Fibroblast of upper back skin (primary cell): Measurements from ENCODE around the gene DFFA.
"Not testable (repeated sequence)": the region's sequence is repeated elsewhere in the genome, so short reads cannot be mapped to it uniquely, and the experiment has no call there.

ENCODE experiments used
- DNase-seq: peaks from one replicate; pipeline ENCODE4 v3.0.0-alpha.2; 2013

DFFA gene

GRCh38 chr1:10425826-10426534 is 46.3 kb downstream of the DFFA start:
- DNase-seq, result peak; percentile 12

GRCh38 chr1:10424651-10425050 is 47.7 kb downstream of the DFFA start:
- no peak for DNase-seq

GRCh38 chr1:10424034-10424433 is 48.3 kb downstream of the DFFA start:
- peak; percentile 28 for DNase-seq

GRCh38 chr1:10421637-10422036 is 50.7 kb downstream of the DFFA start:
- no peak for DNase-seq

GRCh38 chr1:10419351-10419750 is 53.0 kb downstream of the DFFA start:
- no peak for DNase-seq

- DNase-seq, result not testable (repeated sequence)
These were observed 53.6 kb downstream of the DFFA start for GRCh38 chr1:10418741-10419140.

GRCh38 chr1:10415967-10416366 is 56.4 kb downstream of the DFFA start:
- not testable (repeated sequence) for DNase-seq

GRCh38 chr1:10415211-10415930 is 57.0 kb downstream of the DFFA start:
- DNase-seq, result peak; percentile 76

GRCh38 chr1:10407201-10407600 is 65.1 kb downstream of the DFFA start:
- no peak for DNase-seq
